ENCODE measurements around the gene ENPP4.

GRCh38 chr6:46130666-46131065 lies 877 bp downstream of the ENPP4 start:
- TF ChIP-seq CTCF (conservative IDR thresholded peaks at IDR 0.05; ENCODE audit: low read depth, low read length): no peak
- no peak for TF ChIP-seq MAZ (IDR thresholded peaks at IDR 0.05; ENCODE audit: borderline replicate concordance, low read depth, low read length)
- TF ChIP-seq RAD21 (IDR thresholded peaks at IDR 0.05; ENCODE audit: low read length): no peak
- no peak for TF ChIP-seq POLR2A (IDR thresholded peaks at IDR 0.05; ENCODE audit: low read depth, low read length)
- TF ChIP-seq FOS (IDR thresholded peaks at IDR 0.05; ENCODE audit: low read depth, low read length): no peak
- TF ChIP-seq USF2 (IDR thresholded peaks at IDR 0.05; ENCODE audit: low read depth, low read length): no peak
- TF ChIP-seq BHLHE40 (IDR thresholded peaks at IDR 0.05; ENCODE audit: low read depth, low read length): no peak

Data from IMR-90 (cell line).